ENCODE measurements around the gene HELQ.

DNA sequence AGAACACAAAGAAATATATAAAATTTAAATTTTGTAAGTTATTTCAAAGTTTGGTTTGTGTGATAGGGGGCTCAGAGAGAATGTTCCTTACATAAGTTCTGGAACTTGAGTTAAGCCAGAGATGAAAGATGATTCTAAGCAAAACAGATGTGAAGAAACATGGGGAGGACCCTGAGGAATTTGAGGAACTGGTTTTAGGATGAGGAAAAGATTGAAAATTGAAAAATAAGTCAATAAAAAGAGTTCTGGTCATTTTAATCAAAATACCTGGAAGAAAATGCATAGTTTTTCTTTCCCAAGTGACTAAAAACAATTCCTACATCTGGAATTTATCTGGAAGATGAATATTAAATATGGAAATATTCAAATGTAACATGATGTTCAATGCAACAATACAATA lies 37.4 kb downstream of the HELQ start:
- no peak for TF ChIP-seq ZNF274 (IDR thresholded peaks at IDR 0.05; ENCODE audit: low read depth, low read length)
- TF ChIP-seq YY1 (IDR thresholded peaks at IDR 0.05; ENCODE audit: insufficient read depth, insufficient read length) = no peak
